ENCODE results near the gene UBC.
A peak's percentile ranks its signal among the peaks of the same experiment; 100 is the strongest.
"Not testable (repeated sequence)": the region's sequence is repeated elsewhere in the genome, so short reads cannot be mapped to it uniquely, and the experiment has no call there.

UBC gene

GRCh38 chr12:124919521-124920352 lies 5.3 kb upstream of the UBC start (continued):
- TF ChIP-seq PRDM10 (tag by site-specific recombination; IDR thresholded peaks at IDR 0.05) = peak; percentile 73
- peak; percentile 59 for TF ChIP-seq ZFHX2 (tag by site-specific recombination; conservative IDR thresholded peaks at IDR 0.05)
- TF ChIP-seq ZNF335 (tag by site-specific recombination; conservative IDR thresholded peaks at IDR 0.05) = peak; percentile 21; the same call in 1 of the 2 replicates
- peak; percentile 59 for TF ChIP-seq ZBTB17 (tag by site-specific recombination; IDR thresholded peaks at IDR 0.05)
- 0 out of 2 replicates have a peak, but pooled peaks have one; percentile 33 for TF ChIP-seq KLF9 (tag by site-specific recombination; IDR thresholded peaks at IDR 0.05; ENCODE audit: low read depth)
- TF ChIP-seq ZBTB8A (tag by site-specific recombination; IDR thresholded peaks at IDR 0.05) = peak; percentile 47; the same call in 1 of the 2 replicates
- peak; percentile 57; the same call in 1 of the 2 replicates for TF ChIP-seq IKZF3 (tag by site-specific recombination; IDR thresholded peaks at IDR 0.05)
- TF ChIP-seq KLF17 (tag by site-specific recombination; IDR thresholded peaks at IDR 0.05) = peak; percentile 84

- POLR2A ChIA-PET = interaction anchor here (1.0 to 2.2 kb wide), 5 partner anchors 9 to 21 kb away, joined by 3 to 8 read pairs (median 5); no protein-coding TSS in a partner anchor
- peak; percentile 64; the same call in 1 of the 2 replicates for TF ChIP-seq ZNF394 (tag by site-specific recombination; IDR thresholded peaks at IDR 0.05; ENCODE audit: borderline replicate concordance)
- not testable (repeated sequence) for H3K36me3 ChIP-seq (ENCODE audit: control insufficient read depth in 2 of 2, insufficient read depth in 1 of 2, low read length in 2 of 2); H3K9me3 ChIP-seq (ENCODE audit: control insufficient read depth, insufficient read depth, low read depth, low read length); H3K4me3 ChIP-seq (ENCODE audit: low read depth, low read length)
- CTCF ChIA-PET = interaction anchor here (1.9 kb wide), 2 partner anchors 12 to 22 kb away, joined by 4 to 7 read pairs; no protein-coding TSS in a partner anchor
- Histone ChIP-seq H3K4me1 (ENCODE audit: control insufficient read depth, insufficient read depth, low read length) (peaks cover 24% of the 10 kb centered on the region), H3K27ac (ENCODE audit: extremely low read depth, low read depth, low read length) (0 out of 2 replicates have a peak overlapping the region, but pooled peaks have one; percentile 77)
Measured at GRCh38 chr12:124918622-124918988, 4.2 kb upstream of the UBC start.

- peak overlapping the region; percentile 38 for H3K4me3 ChIP-seq (ENCODE audit: low read depth, low read length)
- no peaks in the 10 kb centered on the region for H3K9me3 ChIP-seq (ENCODE audit: control insufficient read depth, insufficient read depth, low read depth, low read length)
- H3K27ac ChIP-seq (ENCODE audit: extremely low read depth, low read depth, low read length) = peak overlapping the region; percentile 77
- CTCF ChIA-PET = interaction anchor here (0.8 to 1.9 kb wide), 4 partner anchors 11 to 22 kb away, joined by 3 to 10 read pairs (median 4); no protein-coding TSS in a partner anchor
- POLR2A ChIA-PET = interaction anchor here (0.6 to 2.4 kb wide), 9 partner anchors 8 to 945 kb away, joined by 3 to 25 read pairs (median 6); partner anchors contain the start of genes CCDC92 and ZNF664
- H3K36me3 ChIP-seq (ENCODE audit: control insufficient read depth in 2 of 2, insufficient read depth in 1 of 2, low read length in 2 of 2) = peaks cover 0 to 12% of the 10 kb centered on the region in 2 experiments; a peak in 1 of 3 replicates
- peaks cover 24% of the 10 kb centered on the region for H3K4me1 ChIP-seq (ENCODE audit: control insufficient read depth, insufficient read depth, low read length)
- TF ChIP-seq ZNF600 (tag by site-specific recombination; IDR thresholded peaks at IDR 0.05) (peak; percentile 22), ZNF16 (tag by site-specific recombination; IDR thresholded peaks at IDR 0.05; ENCODE audit: low read depth) (no peak), ZNF362 (tag by site-specific recombination; IDR thresholded peaks at IDR 0.05) (0 out of 2 replicates have a peak, but pooled peaks have one; percentile 2), ZNF501 (tag by site-specific recombination; IDR thresholded peaks at IDR 0.05) (0 out of 2 replicates have a peak, but pooled peaks have one; percentile 9), ZNF2 (tag by site-specific recombination; IDR thresholded peaks at IDR 0.05) (0 out of 2 replicates have a peak, but pooled peaks have one; percentile 21), PRDM6 (tag by site-specific recombination; IDR thresholded peaks at IDR 0.05) (peak; percentile 34), ZBTB8A (tag by site-specific recombination; IDR thresholded peaks at IDR 0.05) (no peak), ZNF221 (tag by site-specific recombination; IDR thresholded peaks at IDR 0.05; ENCODE audit: borderline replicate concordance) (no peak)
Measured at GRCh38 chr12:124917841-124918621, 3.6 kb upstream of the UBC start.

Measured in HEK293 (cell line).